ENCODE data around the gene LEFTY2. TPM values are rescaled to one million over a fixed set of nuclear protein-coding genes. Genes with fewer than 3 reads are reported as not detected.

LEFTY2 gene
- total and polyA plus RNA-seq, 2 donors (not counting 3 experiments of a cell fraction or from before 2014, with no cell fraction given): 0.06 TPM; not detected in 1

GRCh38 chr1:225934711-225935110 lies 6.3 kb downstream of the LEFTY2 start:
- CTCF ChIA-PET: no interaction called here
- Histone ChIP-seq H3K9me3 (replicated peaks; ENCODE audit: control insufficient read depth, insufficient read depth, low read length) (no peaks in the 10 kb centered on the region), H4K20me1 (replicated peaks; ENCODE audit: control insufficient read depth, extremely low read depth, insufficient read depth, low read length) (no peaks in the 10 kb centered on the region), H3K36me3 (ENCODE audit: control insufficient read depth in 2 of 2, extremely low read depth in 1 of 2, insufficient read depth in 2 of 2, low read length in 2 of 2) (no peaks in the 10 kb centered on the region), H3K9me1 (replicated peaks; ENCODE audit: control insufficient read depth, extremely low read depth, insufficient read depth, low read length) (no peaks in the 10 kb centered on the region), H3K27me3 (ENCODE audit: control insufficient read depth in 2 of 2, insufficient read depth in 2 of 2, low read length in 2 of 2) (no peaks in the 10 kb centered on the region), H3K4me2 (ENCODE audit: insufficient read depth, low read length) (no peak overlapping the region), H2AFZ (ENCODE audit: low read depth, low read length) (no peak overlapping the region), H3K4me1 (ENCODE audit: control insufficient read depth, extremely low read depth, insufficient read depth, low read length) (no peaks in the 10 kb centered on the region), H3K4me3 (replicated peaks in 1 of 3; ENCODE audit: insufficient read depth in 1 of 3, low read depth in 1 of 3, low read length in 3 of 3) (no peak overlapping the region), H3K27ac (ENCODE audit: insufficient read depth, low read depth, low read length) (no peak overlapping the region), H3K9ac (replicated peaks; ENCODE audit: extremely low read depth, insufficient read depth, low read length) (no peak overlapping the region), H3K79me2 (ENCODE audit: control insufficient read depth, insufficient read depth, low read length) (no peaks in the 10 kb centered on the region)
- DNase-seq (ENCODE audit: low read depth, low spot score) (no peak), FAIRE-seq (peak; percentile 48)
- TF ChIP-seq POLR2A (IDR thresholded peaks at IDR 0.05; ENCODE audit: low read depth, low read length): no peak
- TF ChIP-seq MAX (IDR thresholded peaks at IDR 0.05; ENCODE audit: insufficient read depth, insufficient read length): no peak
- TF ChIP-seq JUN (IDR thresholded peaks at IDR 0.05; ENCODE audit: borderline replicate concordance, insufficient read depth, insufficient read length, low read depth): no peak
- TF ChIP-seq GATA2 (IDR thresholded peaks at IDR 0.05; ENCODE audit: insufficient read depth, insufficient read length, low read depth, low read length): no peak
- TF ChIP-seq FOS (IDR thresholded peaks at IDR 0.05; ENCODE audit: borderline replicate concordance, insufficient read depth, low read length): no peak
- TF ChIP-seq EZH2 (IDR thresholded peaks at IDR 0.05; ENCODE audit: borderline replicate concordance, low read depth, low read length, severe bottlenecking): no peak
- no peak for TF ChIP-seq MYC (IDR thresholded peaks at IDR 0.05; ENCODE audit: low read depth, low read length)
- TF ChIP-seq POLR2AphosphoS5 (IDR thresholded peaks at IDR 0.05; ENCODE audit: insufficient read depth, low read depth, low read length): no peak
- TF ChIP-seq CTCF (IDR thresholded peaks at IDR 0.05; ENCODE audit: extremely low read depth in 1 of 2, insufficient read depth in 1 of 2, low read depth in 1 of 2, low read length in 2 of 2): no peak
- intact Hi-C loops (cut with micrococcal nuclease): no loop called here
- BruUV-seq (replicated peaks): no TSS peak
- dilution Hi-C loops (cut with MboI; ENCODE audit: extremely low pct_ligation_motif_present, low sequenced_read_pairs): no loop called here
- POLR2A ChIA-PET: no interaction called here
